ENCODE data around the gene ASIC4.

The ASIC4 gene

GRCh38 chr2:219482674-219483405 lies 31.4 kb upstream of the ASIC4 start:
- no peak for DNase-seq

GRCh38 chr2:219483451-219484342 lies 30.6 kb upstream of the ASIC4 start:
- DNase-seq = no peak

- no peak for DNase-seq
Observed at GRCh38 chr2:219484343-219485200, 29.7 kb upstream of the ASIC4 start.

GRCh38 chr2:219485201-219485580 lies 29.1 kb upstream of the ASIC4 start:
- no peak for DNase-seq

- no peak for DNase-seq
Observed at GRCh38 chr2:219486380-219486959, 27.8 kb upstream of the ASIC4 start.

GRCh38 chr2:219488149-219488843 lies 26.0 kb upstream of the ASIC4 start:
- no peak for DNase-seq

GRCh38 chr2:219488844-219489194 lies 25.5 kb upstream of the ASIC4 start:
- DNase-seq = no peak

GRCh38 chr2:219489315-219489714 lies 25.0 kb upstream of the ASIC4 start:
- DNase-seq = no peak

GRCh38 chr2:219490186-219490585 lies 24.1 kb upstream of the ASIC4 start:
- DNase-seq = no peak

GRCh38 chr2:219490600-219491130 lies 23.6 kb upstream of the ASIC4 start:
- DNase-seq = no peak

GRCh38 chr2:219491278-219491963 lies 22.9 kb upstream of the ASIC4 start:
- no peak for DNase-seq

- no peak for DNase-seq
Observed at GRCh38 chr2:219492575-219492974, 21.7 kb upstream of the ASIC4 start.

- no peak for DNase-seq
Observed at GRCh38 chr2:219493086-219493485, 21.2 kb upstream of the ASIC4 start.

GRCh38 chr2:219494952-219495530 lies 19.2 kb upstream of the ASIC4 start:
- DNase-seq = no peak

- peak; percentile 32 to 41 for DNase-seq
Observed at GRCh38 chr2:219495531-219496122, 18.7 kb upstream of the ASIC4 start.

GRCh38 chr2:219496247-219496824 lies 17.9 kb upstream of the ASIC4 start:
- DNase-seq = no peak

GRCh38 chr2:219496825-219497494 lies 17.3 kb upstream of the ASIC4 start:
- no peak for DNase-seq

GRCh38 chr2:219497495-219498279 lies 16.6 kb upstream of the ASIC4 start:
- no peak for DNase-seq
